ENCODE results near the gene NNAT. TPM values are rescaled to one million over a fixed set of nuclear protein-coding genes. Genes with fewer than 3 reads are reported as not detected.

NNAT gene
- total and polyA plus RNA-seq, 4 donors = 0.09 to 0.24 TPM; not detected in 2

- TF ChIP-seq, protein P1, sequence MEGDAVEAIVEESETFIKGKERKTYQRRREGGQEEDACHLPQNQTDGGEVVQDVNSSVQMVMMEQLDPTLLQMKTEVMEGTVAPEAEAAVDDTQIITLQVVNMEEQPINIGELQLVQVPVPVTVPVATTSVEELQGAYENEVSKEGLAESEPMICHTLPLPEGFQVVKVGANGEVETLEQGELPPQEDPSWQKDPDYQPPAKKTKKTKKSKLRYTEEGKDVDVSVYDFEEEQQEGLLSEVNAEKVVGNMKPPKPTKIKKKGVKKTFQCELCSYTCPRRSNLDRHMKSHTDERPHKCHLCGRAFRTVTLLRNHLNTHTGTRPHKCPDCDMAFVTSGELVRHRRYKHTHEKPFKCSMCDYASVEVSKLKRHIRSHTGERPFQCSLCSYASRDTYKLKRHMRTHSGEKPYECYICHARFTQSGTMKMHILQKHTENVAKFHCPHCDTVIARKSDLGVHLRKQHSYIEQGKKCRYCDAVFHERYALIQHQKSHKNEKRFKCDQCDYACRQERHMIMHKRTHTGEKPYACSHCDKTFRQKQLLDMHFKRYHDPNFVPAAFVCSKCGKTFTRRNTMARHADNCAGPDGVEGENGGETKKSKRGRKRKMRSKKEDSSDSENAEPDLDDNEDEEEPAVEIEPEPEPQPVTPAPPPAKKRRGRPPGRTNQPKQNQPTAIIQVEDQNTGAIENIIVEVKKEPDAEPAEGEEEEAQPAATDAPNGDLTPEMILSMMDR (IDR thresholded peaks at IDR 0.05; ENCODE audit: low read depth, low read length, missing input control) = no peak
- no peak for TF ChIP-seq RAD21 (IDR thresholded peaks at IDR 0.05)
- TF ChIP-seq HNF4A (conservative IDR thresholded peaks at IDR 0.05) = no peak
- no peak for TF ChIP-seq GABPA (IDR thresholded peaks at IDR 0.05 in 1 of 2, conservative IDR thresholded peaks at IDR 0.05 in 1 of 2)
- TF ChIP-seq FOXA1 (IDR thresholded peaks at IDR 0.05) = no peak
- no peak for TF ChIP-seq FOXA2 (IDR thresholded peaks at IDR 0.05)
Measured at GRCh38 chr20:37529968-37530600, 9.0 kb downstream of the NNAT start (continued).

DNA sequence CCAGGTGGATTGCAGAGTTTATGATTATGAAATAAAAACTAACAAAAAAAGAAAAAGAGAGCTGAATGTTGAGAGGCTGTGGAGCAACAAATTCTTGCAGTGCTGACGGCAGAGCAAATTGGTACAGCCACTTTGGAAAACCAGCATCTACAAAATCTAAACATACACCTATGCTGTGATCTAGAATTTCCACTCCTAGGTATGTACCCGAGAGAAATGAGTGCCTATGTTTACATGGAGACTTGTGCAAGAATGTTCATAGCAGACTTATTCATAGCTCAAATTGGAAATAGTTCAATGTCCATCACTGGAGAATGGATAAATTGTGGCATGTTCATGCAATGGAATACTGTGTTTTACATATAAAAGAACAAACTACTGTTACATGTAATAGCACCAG, 9.6 kb downstream of the NNAT start:
- peaks cover 0 to 16% (median 11%) of the 10 kb centered on the region in 4 donors for H3K4me1 ChIP-seq (ENCODE audit: control insufficient read depth in 4 of 4, insufficient read depth in 4 of 4, low read length in 3 of 4)
- no peak for TF ChIP-seq HNF4G (IDR thresholded peaks at IDR 0.05)
- TF ChIP-seq, protein P2, sequence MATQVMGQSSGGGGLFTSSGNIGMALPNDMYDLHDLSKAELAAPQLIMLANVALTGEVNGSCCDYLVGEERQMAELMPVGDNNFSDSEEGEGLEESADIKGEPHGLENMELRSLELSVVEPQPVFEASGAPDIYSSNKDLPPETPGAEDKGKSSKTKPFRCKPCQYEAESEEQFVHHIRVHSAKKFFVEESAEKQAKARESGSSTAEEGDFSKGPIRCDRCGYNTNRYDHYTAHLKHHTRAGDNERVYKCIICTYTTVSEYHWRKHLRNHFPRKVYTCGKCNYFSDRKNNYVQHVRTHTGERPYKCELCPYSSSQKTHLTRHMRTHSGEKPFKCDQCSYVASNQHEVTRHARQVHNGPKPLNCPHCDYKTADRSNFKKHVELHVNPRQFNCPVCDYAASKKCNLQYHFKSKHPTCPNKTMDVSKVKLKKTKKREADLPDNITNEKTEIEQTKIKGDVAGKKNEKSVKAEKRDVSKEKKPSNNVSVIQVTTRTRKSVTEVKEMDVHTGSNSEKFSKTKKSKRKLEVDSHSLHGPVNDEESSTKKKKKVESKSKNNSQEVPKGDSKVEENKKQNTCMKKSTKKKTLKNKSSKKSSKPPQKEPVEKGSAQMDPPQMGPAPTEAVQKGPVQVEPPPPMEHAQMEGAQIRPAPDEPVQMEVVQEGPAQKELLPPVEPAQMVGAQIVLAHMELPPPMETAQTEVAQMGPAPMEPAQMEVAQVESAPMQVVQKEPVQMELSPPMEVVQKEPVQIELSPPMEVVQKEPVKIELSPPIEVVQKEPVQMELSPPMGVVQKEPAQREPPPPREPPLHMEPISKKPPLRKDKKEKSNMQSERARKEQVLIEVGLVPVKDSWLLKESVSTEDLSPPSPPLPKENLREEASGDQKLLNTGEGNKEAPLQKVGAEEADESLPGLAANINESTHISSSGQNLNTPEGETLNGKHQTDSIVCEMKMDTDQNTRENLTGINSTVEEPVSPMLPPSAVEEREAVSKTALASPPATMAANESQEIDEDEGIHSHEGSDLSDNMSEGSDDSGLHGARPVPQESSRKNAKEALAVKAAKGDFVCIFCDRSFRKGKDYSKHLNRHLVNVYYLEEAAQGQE (IDR thresholded peaks at IDR 0.05) = no peak
- TF ChIP-seq, protein P3, sequence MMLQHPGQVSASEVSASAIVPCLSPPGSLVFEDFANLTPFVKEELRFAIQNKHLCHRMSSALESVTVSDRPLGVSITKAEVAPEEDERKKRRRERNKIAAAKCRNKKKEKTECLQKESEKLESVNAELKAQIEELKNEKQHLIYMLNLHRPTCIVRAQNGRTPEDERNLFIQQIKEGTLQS (IDR thresholded peaks at IDR 0.05) = no peak
- TF ChIP-seq, protein P1 (IDR thresholded peaks at IDR 0.05; ENCODE audit: low read depth, low read length, missing input control) = no peak
- TF ChIP-seq GABPA (IDR thresholded peaks at IDR 0.05 in 1 of 2, conservative IDR thresholded peaks at IDR 0.05 in 1 of 2) = no peak
- no peak for TF ChIP-seq NR2F2 (IDR thresholded peaks at IDR 0.05)
- TF ChIP-seq, protein P4, sequence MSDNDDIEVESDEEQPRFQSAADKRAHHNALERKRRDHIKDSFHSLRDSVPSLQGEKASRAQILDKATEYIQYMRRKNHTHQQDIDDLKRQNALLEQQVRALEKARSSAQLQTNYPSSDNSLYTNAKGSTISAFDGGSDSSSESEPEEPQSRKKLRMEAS (IDR thresholded peaks at IDR 0.05) = no peak
- TF ChIP-seq YY1 (IDR thresholded peaks at IDR 0.05) = no peak
- no peak for TF ChIP-seq FOXA1 (IDR thresholded peaks at IDR 0.05)
- no peak for TF ChIP-seq JUND (IDR thresholded peaks at IDR 0.05)
- no peak for TF ChIP-seq EGR1 (IDR thresholded peaks at IDR 0.05; ENCODE audit: low read depth in 2 of 2)
- H3K27me3 ChIP-seq (ENCODE audit: control insufficient read depth in 4 of 4, insufficient read depth in 4 of 4, low read length in 3 of 4) = no peaks in the 10 kb centered on the region
- H3K4me3 ChIP-seq (ENCODE audit: low read depth in 1 of 3, low read length in 3 of 3) = no peak overlapping the region
- H3K9me3 ChIP-seq (ENCODE audit: control insufficient read depth in 4 of 4, low read length in 3 of 4) = no peaks in the 10 kb centered on the region
- no peak overlapping the region for H3K9ac ChIP-seq (ENCODE audit: low read depth in 1 of 2, low read length in 2 of 2)
- no peak overlapping the region for H3K27ac ChIP-seq (ENCODE audit: low read depth in 1 of 2, low read length in 2 of 2)
- WGBS = 67% methylated on average over 2 of the region's 2 CpGs
- no peak for DNase-seq (ENCODE audit: low spot score)
- H3K36me3 ChIP-seq (ENCODE audit: control insufficient read depth in 4 of 4, insufficient read depth in 3 of 4, low read depth in 1 of 4, low read length in 3 of 4) = no peaks in the 10 kb centered on the region
